SK-N-SH treated with all-trans-retinoic acid at 6 μM for 48 hours (cell line): ENCODE measurements around the gene STXBP1.

Experiments
- ATAC-seq: fragments of 200-7000 bp; cut with Tn5 transposase; 3 replicates; pipeline ENCODE4 v1.9.1; 2020; ENCODE audit warnings: mild to moderate bottlenecking, moderate library complexity
- ARNTL ChIP-seq: fragments of 450-650 bp; formaldehyde crosslinking; IDR thresholded peaks from 2 replicates; pipeline ENCODE4 v1.5.0; 2020; ENCODE audit warnings: low read depth, mild to moderate bottlenecking, moderate library complexity, borderline replicate concordance
- BACH2 ChIP-seq: fragments of 250-450 bp; sonication (Bioruptor Pico); IDR thresholded peaks from 2 replicates; pipeline ENCODE4 v1.9.0; 2021; ENCODE audit warnings: mild to moderate bottlenecking, borderline replicate concordance
- CREB5 ChIP-seq: fragments of 250-450 bp; sonication (Bioruptor Pico); IDR thresholded peaks from 2 replicates; pipeline ENCODE4 v1.5.1; 2020; ENCODE audit warnings: low read depth, mild to moderate bottlenecking, moderate library complexity
- CSDC2 ChIP-seq: fragments of 250-450 bp; sonication (Bioruptor Pico); IDR thresholded peaks from 2 replicates; pipeline ENCODE4 v1.5.0; 2020; ENCODE audit warnings: mild to moderate bottlenecking, moderate library complexity
- CSRNP3 ChIP-seq: fragments of 250-450 bp; sonication (Bioruptor Pico); IDR thresholded peaks from 2 replicates; pipeline ENCODE4 v1.5.1; 2021; ENCODE audit warnings: mild to moderate bottlenecking, moderate library complexity
- ESRRG ChIP-seq: fragments of 250-450 bp; sonication (Bioruptor Pico); IDR thresholded peaks from 2 replicates; pipeline ENCODE4 v1.6.1; 2021; ENCODE audit warnings: mild to moderate bottlenecking
- GLIS3 ChIP-seq: fragments of 250-450 bp; sonication (Bioruptor Pico); IDR thresholded peaks from 2 replicates; pipeline ENCODE4 v1.5.0; 2020; ENCODE audit warnings: mild to moderate bottlenecking, moderate library complexity
- ISL1 ChIP-seq: fragments of 250-450 bp; sonication (Bioruptor Pico); IDR thresholded peaks from 2 replicates; pipeline ENCODE4 v2.1.2; 2022; ENCODE audit warnings: mild to moderate bottlenecking, moderate library complexity
- PATZ1 ChIP-seq: fragments of 250-450 bp; sonication (Bioruptor Pico); IDR thresholded peaks from 2 replicates; pipeline ENCODE4 v1.8.0; 2020; ENCODE audit warnings: mild to moderate bottlenecking, moderate library complexity, borderline replicate concordance
- POU6F1 ChIP-seq: fragments of 250-450 bp; sonication (Bioruptor Pico); IDR thresholded peaks from 2 replicates; pipeline ENCODE4 v1.8.0; 2021; ENCODE audit warnings: low read depth, mild to moderate bottlenecking, moderate library complexity, borderline replicate concordance
- PPARA ChIP-seq: fragments of 250-450 bp; sonication (Bioruptor Pico); IDR thresholded peaks from 2 replicates; pipeline ENCODE4 v1.5.0; 2020; ENCODE audit warnings: mild to moderate bottlenecking, borderline replicate concordance
- RARB ChIP-seq: fragments of 250-450 bp; sonication (Bioruptor Pico); IDR thresholded peaks from 2 replicates; pipeline ENCODE4 v1.8.0; 2021; ENCODE audit warnings: mild to moderate bottlenecking, moderate library complexity
- SNAI2 ChIP-seq: fragments of 250-450 bp; sonication (Bioruptor Pico); IDR thresholded peaks from 2 replicates; pipeline ENCODE4 v1.5.0; 2020; ENCODE audit warnings: mild to moderate bottlenecking, moderate library complexity
- TCF4 ChIP-seq: fragments of 250-450 bp; sonication (Bioruptor Pico); IDR thresholded peaks from 2 replicates; pipeline ENCODE4 v1.8.0; 2021; ENCODE audit warnings: mild to moderate bottlenecking, moderate library complexity, borderline replicate concordance
- TOX ChIP-seq: fragments of 250-450 bp; sonication (Bioruptor Pico); IDR thresholded peaks from 2 replicates; pipeline ENCODE4 v1.8.0; 2021; ENCODE audit warnings: mild to moderate bottlenecking, moderate library complexity, borderline replicate concordance
- TSHZ2 ChIP-seq: fragments of 250-450 bp; sonication (Bioruptor Pico); IDR thresholded peaks from 2 replicates; pipeline ENCODE4 v1.5.0; 2020; ENCODE audit warnings: mild to moderate bottlenecking, moderate library complexity
- ZC3H10 ChIP-seq: fragments of 250-450 bp; sonication (Bioruptor Pico); IDR thresholded peaks from 2 replicates; pipeline ENCODE4 v1.5.1; 2021; ENCODE audit warnings: mild to moderate bottlenecking, moderate library complexity
- ZFP3 ChIP-seq: fragments of 250-450 bp; sonication (Bioruptor Pico); IDR thresholded peaks from 2 replicates; pipeline ENCODE4 v1.5.0; 2020; ENCODE audit warnings: mild to moderate bottlenecking, moderate library complexity
- ZFP30 ChIP-seq: fragments of 450-650 bp; formaldehyde crosslinking; IDR thresholded peaks from 2 replicates; pipeline ENCODE4 v1.5.0; 2022; ENCODE audit warnings: mild to moderate bottlenecking, moderate library complexity
- ZNF565 ChIP-seq: fragments of 450-650 bp; formaldehyde crosslinking; conservative IDR thresholded peaks from 2 replicates; pipeline ENCODE4 v1.5.0; 2020; ENCODE audit warnings: low read depth, mild to moderate bottlenecking, moderate library complexity
- ZNF70 ChIP-seq: fragments of 450-650 bp; formaldehyde crosslinking; IDR thresholded peaks from 2 replicates; pipeline ENCODE4 v1.5.0; 2020; ENCODE audit warnings: mild to moderate bottlenecking, moderate library complexity
- ZNF8 ChIP-seq: fragments of 450-650 bp; formaldehyde crosslinking; IDR thresholded peaks from 2 replicates; pipeline ENCODE4 v1.5.0; 2020; ENCODE audit warnings: mild to moderate bottlenecking, moderate library complexity

The STXBP1 gene

GRCh38 chr9:127626752-127627493 lies 14.8 kb downstream of the STXBP1 start:
- no peak for ATAC-seq
- TF ChIP-seq SNAI2 (CRISPR knock-in tag) (no peak), RARB (CRISPR knock-in tag) (no peak), ESRRG (CRISPR knock-in tag) (no peak), TCF4 (CRISPR knock-in tag) (no peak), CSRNP3 (CRISPR knock-in tag) (no peak), GLIS3 (no peak), POU6F1 (no peak), ZFP3 (CRISPR knock-in tag) (no peak)

GRCh38 chr9:127627494-127627855 lies 15.4 kb downstream of the STXBP1 start:
- ATAC-seq = no peak
- TF ChIP-seq ZNF8 (no peak), BACH2 (no peak), ARNTL (CRISPR knock-in tag) (no peak), RARB (CRISPR knock-in tag) (no peak), TSHZ2 (CRISPR knock-in tag) (no peak), ISL1 (no peak), TOX (CRISPR knock-in tag) (no peak), ZFP30 (CRISPR knock-in tag) (no peak), ESRRG (CRISPR knock-in tag) (no peak), TCF4 (CRISPR knock-in tag) (no peak), CSDC2 (CRISPR knock-in tag) (no peak), PPARA (CRISPR knock-in tag) (no peak), PATZ1 (CRISPR knock-in tag) (no peak)

GRCh38 chr9:127628758-127629467 lies 16.8 kb downstream of the STXBP1 start:
- ATAC-seq = no peak

More at GRCh38 chr9:127628758-127629467, 16.8 kb downstream of the STXBP1 start:
- TF ChIP-seq CREB5 (CRISPR knock-in tag) = no peak
- no peak for TF ChIP-seq TCF4 (CRISPR knock-in tag)
- TF ChIP-seq SNAI2 (CRISPR knock-in tag) = no peak
- TF ChIP-seq TOX (CRISPR knock-in tag) = no peak
- TF ChIP-seq ZC3H10 (CRISPR knock-in tag) = no peak
- TF ChIP-seq PPARA (CRISPR knock-in tag) = no peak
- no peak for TF ChIP-seq ZNF565 (CRISPR knock-in tag)
- TF ChIP-seq ZFP3 (CRISPR knock-in tag) = no peak
- no peak for TF ChIP-seq ARNTL (CRISPR knock-in tag)
- no peak for TF ChIP-seq CSRNP3 (CRISPR knock-in tag)
- no peak for TF ChIP-seq CSDC2 (CRISPR knock-in tag)
- no peak for TF ChIP-seq ZNF70 (CRISPR knock-in tag)
- TF ChIP-seq GLIS3 = no peak
- no peak for TF ChIP-seq TSHZ2 (CRISPR knock-in tag)
